NB4 (cell line): ENCODE data around the gene SBSN.
A peak's percentile ranks its signal among the peaks of the same experiment; 100 is the strongest.

Experiments used
- DNase-seq: peaks from one replicate; pipeline ENCODE4 v3.0.0; 2010; ENCODE audit warnings: low read depth
- H3K4me3 ChIP-seq: one replicate; pipeline ENCODE4 v1.5.1; 2011; ENCODE audit warnings: mild to moderate bottlenecking, low read depth, low read length, moderate library complexity
- CTCF ChIP-seq: IDR thresholded peaks from one replicate; pipeline ENCODE4 v1.5.1; 2012; ENCODE audit warnings: low read depth, low read length
- MAX ChIP-seq: IDR thresholded peaks from 2 replicates; pipeline ENCODE4 v1.6.1; 2011; ENCODE audit warnings: low read depth, low read length
- MYC ChIP-seq: IDR thresholded peaks from 2 replicates; pipeline ENCODE4 v1.6.1; 2011; ENCODE audit warnings: low read depth, low read length
- POLR2A ChIP-seq: IDR thresholded peaks from 2 replicates; pipeline ENCODE4 v1.6.1; 2011; ENCODE audit warnings: mild to moderate bottlenecking; ENCODE audit not compliant: insufficient read length; ENCODE audit errors: extremely low read depth

The SBSN gene

GRCh38 chr19:35559781-35560180 lies 31.7 kb upstream of the SBSN start:
- no peak for DNase-seq
- H3K4me3 ChIP-seq, result no peak overlapping the region
- TF ChIP-seq MYC, result no peak
- no peak for TF ChIP-seq MAX
- no peak for TF ChIP-seq CTCF
- no peak for TF ChIP-seq POLR2A

GRCh38 chr19:35559281-35559659 lies 31.2 kb upstream of the SBSN start:
- DNase-seq, result peak; percentile 77
- TF ChIP-seq POLR2A (no peak), CTCF (no peak), MYC (no peak), MAX (0 out of 2 replicates have a peak, but pooled peaks have one; percentile 11)
- H3K4me3 ChIP-seq, result no peak overlapping the region

- TF ChIP-seq MYC (no peak), POLR2A (no peak), MAX (no peak), CTCF (no peak)
- H3K4me3 ChIP-seq, result no peak overlapping the region
- no peak for DNase-seq
These were observed 30.5 kb upstream of the SBSN start for GRCh38 chr19:35558400-35559280.

- DNase-seq, result no peak
- H3K4me3 ChIP-seq, result no peak overlapping the region
- no peak for TF ChIP-seq MAX
These were observed 29.7 kb upstream of the SBSN start for GRCh38 chr19:35557539-35558399.

GRCh38 chr19:35556846-35557538 lies 28.9 kb upstream of the SBSN start:
- TF ChIP-seq MAX, result no peak
- TF ChIP-seq CTCF, result no peak
- no peak for TF ChIP-seq POLR2A
- TF ChIP-seq MYC, result no peak
- no peak overlapping the region for H3K4me3 ChIP-seq
- DNase-seq, result no peak
